CD14-positive monocyte (primary cell): ENCODE results near the gene RAVER1. TPM values are rescaled to one million over a fixed set of nuclear protein-coding genes. Genes with fewer than 3 reads are reported as not detected.
A peak's percentile ranks its signal among the peaks of the same experiment; 100 is the strongest.

Experiments used
- DNase-seq, 3 donors: peaks; one replicate each; pipeline ENCODE4 v3.0.0-alpha.2; 2011 to 2022
- H2AFZ ChIP-seq: 2 replicates; pipeline ENCODE4 v1.6.0; 2012; ENCODE audit warnings: mild to moderate bottlenecking, low read depth, low read length, inconsistent platforms; ENCODE audit not compliant: insufficient read depth, poor library complexity, severe bottlenecking
- H3K27ac ChIP-seq, 2 donors: 1 replicate in 1 of 2; 2 replicates in 1 of 2; pipeline ENCODE4 v1.5.1; 2012 to 2013; ENCODE audit warnings: low read length in 2 of 2, control low read depth in 1 of 2, inconsistent platforms in 1 of 2, low read depth in 1 of 2, mild to moderate bottlenecking in 1 of 2
- H3K27me3 ChIP-seq, 2 donors: one replicate each; pipeline versions ENCODE4 v1.6.0 to v1.6.1; 2011 to 2013; ENCODE audit warnings: low read length in 2 of 2; ENCODE audit not compliant: control insufficient read depth in 2 of 2, insufficient read depth in 2 of 2
- H3K36me3 ChIP-seq, 2 donors: replicated peaks in 1 of 2; 1 replicate in 1 of 2; 2 replicates in 1 of 2; pipeline versions ENCODE4 v1.5.1 to v1.6.1; 2012 to 2013; ENCODE audit warnings: low read length in 2 of 2, control low read depth in 1 of 2, inconsistent platforms in 1 of 2, mild to moderate bottlenecking in 1 of 2; ENCODE audit not compliant: insufficient read depth in 2 of 2, control insufficient read depth in 1 of 2
- H3K4me1 ChIP-seq, 2 donors: 1 replicate in 1 of 2; 2 replicates in 1 of 2; pipeline versions ENCODE4 v1.5.1 to v1.6.1; 2012 to 2013; ENCODE audit warnings: low read length in 2 of 2, control low read depth in 1 of 2, inconsistent platforms in 1 of 2, mild to moderate bottlenecking in 1 of 2, moderate library complexity in 1 of 2; ENCODE audit not compliant: insufficient read depth in 2 of 2, control insufficient read depth in 1 of 2
- H3K4me2 ChIP-seq: replicated peaks from 2 replicates; pipeline ENCODE3; 2012; ENCODE audit warnings: low read length, moderate library complexity, mild to moderate bottlenecking; ENCODE audit not compliant: poor library complexity, severe bottlenecking; ENCODE audit errors: extremely low read depth
- H3K4me3 ChIP-seq, 3 experiments: fragments of 200-600 bp in 1 of 3; sonication (generic) in 1 of 3; replicated peaks in 1 of 3; 1 replicate in 2 of 3; 2 replicates in 1 of 3; pipeline ENCODE4 v1.5.1; 2011 to 2013; ENCODE audit warnings: low read length in 3 of 3, mild to moderate bottlenecking in 3 of 3, control low read depth in 2 of 3, low read depth in 2 of 3, inconsistent platforms in 1 of 3, moderate library complexity in 1 of 3
- H3K79me2 ChIP-seq: 2 replicates; pipeline ENCODE4 v1.6.0; 2012; ENCODE audit warnings: mild to moderate bottlenecking, control low read depth, inconsistent platforms, low read length, moderate library complexity; ENCODE audit not compliant: insufficient read depth
- H3K9ac ChIP-seq: 2 replicates; pipeline ENCODE4 v1.6.0; 2017; ENCODE audit warnings: low read length, mild to moderate bottlenecking; ENCODE audit not compliant: insufficient read depth, poor library complexity, severe bottlenecking
- H3K9me3 ChIP-seq, 2 donors: replicated peaks in 1 of 2; 1 replicate in 1 of 2; 2 replicates in 1 of 2; pipeline versions ENCODE4 v1.5.1 to v1.6.1; 2012 to 2013; ENCODE audit warnings: low read length in 2 of 2, control low read depth in 1 of 2; ENCODE audit not compliant: control insufficient read depth in 1 of 2, insufficient read depth in 1 of 2
- H4K20me1 ChIP-seq: 2 replicates; pipeline ENCODE4 v1.6.0; 2012; ENCODE audit warnings: mild to moderate bottlenecking, low read length, control low read depth, moderate library complexity; ENCODE audit not compliant: insufficient read depth
- H3K27ac Mint-ChIP-seq, 7 donors: one replicate each; pipeline ENCODE4 v1.8.0; 2020; ENCODE audit warnings: mild to moderate bottlenecking in 7 of 7, mixed read lengths in 7 of 7, moderate library complexity in 6 of 7, inconsistent platforms in 2 of 7
- H3K27me3 Mint-ChIP-seq, 3 donors: one replicate each; pipeline ENCODE4 v1.8.0; 2021 to 2022; ENCODE audit warnings: low read depth in 3 of 3, mild to moderate bottlenecking in 3 of 3, mixed read lengths in 3 of 3, moderate library complexity in 3 of 3, inconsistent platforms in 1 of 3
- H3K36me3 Mint-ChIP-seq, 2 donors: one replicate each; pipeline ENCODE4 v1.8.0; 2020; ENCODE audit warnings: mixed read lengths in 2 of 2, inconsistent platforms in 1 of 2, mild to moderate bottlenecking in 1 of 2
- H3K4me1 Mint-ChIP-seq: one replicate; pipeline ENCODE4 v1.8.0; 2020; ENCODE audit warnings: mild to moderate bottlenecking, mixed read lengths
- H3K4me3 Mint-ChIP-seq, 2 donors: one replicate each; pipeline ENCODE4 v1.8.0; 2020; ENCODE audit warnings: mild to moderate bottlenecking in 2 of 2, mixed read lengths in 2 of 2, moderate library complexity in 1 of 2
- H3K9me3 Mint-ChIP-seq, 7 donors: one replicate each; pipeline ENCODE4 v1.8.0; 2020 to 2022; ENCODE audit warnings: mixed read lengths in 7 of 7, mild to moderate bottlenecking in 6 of 7, moderate library complexity in 6 of 7, inconsistent platforms in 2 of 7
- WGBS: methylation state at CpG from one replicate; pipeline ENCODE4 v1.1.5; 2013; ENCODE audit warnings: missing lambda C conversion rate; ENCODE audit not compliant: insufficient coverage; 5-methylcytosine and 5-hydroxymethylcytosine counted together
- intact Hi-C, 2 donors: fragments of 100-400 bp; cut with micrococcal nuclease; formaldehyde crosslinking; loops; one replicate each; pipeline versions ENCODE4 v1.15.0 to v1.15.1; 2023
- polyA plus RNA-seq, 3 donors: library from polyadenylated mRNA; depleted of rRNA in 1 of 3; unstranded in 2 of 3; stranded (reverse) in 1 of 3; fragments of 300-500 nt in 2 of 3; fragments of >200 nt in 1 of 3; fragmentation: Illumina TruSeq in 2 of 3; gene quantifications; 1 replicate in 2 of 3; 2 replicates in 1 of 3; pipeline ENCODE4 v1.2.3, GENCODE V29; 2012 to 2021
- TF ChIP-seq, protein P1 (sequence below): fragments of 200-600 bp; IDR thresholded peaks from one replicate; pipeline ENCODE4 v1.8.0; 2022; ENCODE audit warnings: antibody characterized with exemption, mild to moderate bottlenecking

Gene RAVER1
- polyA plus RNA-seq, 3 donors, result 6.0 to 20.7 (median 9.0) TPM

DNA sequence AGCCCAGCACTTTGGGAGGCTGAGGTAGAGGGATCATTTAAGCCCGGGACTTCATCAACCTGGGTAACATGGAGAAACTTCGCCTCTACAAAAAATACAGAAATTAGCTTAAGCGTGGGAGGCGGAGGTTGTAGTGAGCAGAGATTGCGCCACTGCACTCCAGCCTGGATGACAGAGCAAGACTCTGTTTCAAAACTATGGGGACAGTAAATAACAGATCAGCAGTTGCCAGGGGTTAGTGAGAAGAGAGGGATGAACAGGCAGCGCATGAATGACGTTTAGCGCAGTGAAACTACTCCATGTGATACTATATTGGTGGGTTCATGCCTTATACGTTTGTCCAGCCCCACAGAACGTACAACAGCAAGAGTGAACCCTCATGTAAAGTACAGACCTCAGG lies 13.2 kb upstream of the RAVER1 start:
- H3K4me3 Mint-ChIP-seq, result peak overlapping the region; percentile 53 to 67
- intact Hi-C loops, result loop anchor here in 1 of 2 donors (2.0 to 5.0 kb wide), 2 partner anchors 14 to 36 kb away; partner anchors contain the start of genes RAVER1 and TYK2
- peaks cover 23% of the 10 kb centered on the region for H3K4me1 Mint-ChIP-seq
- Histone ChIP-seq H3K9ac (peak overlapping the region; percentile 76), H4K20me1 (no peaks in the 10 kb centered on the region), H2AFZ (peak overlapping the region; percentile 37), H3K9me3 (no peaks in the 10 kb centered on the region), H3K4me3 (peak overlapping the region in 1 of 3 experiments; percentile 48), H3K79me2 (no peaks in the 10 kb centered on the region), H3K4me2 (peak overlapping the region; percentile 49), H3K36me3 (peaks cover 18 to 20% of the 10 kb centered on the region in 2 donors), H3K27me3 (no peaks in the 10 kb centered on the region), H3K4me1 (peaks cover 28 to 32% of the 10 kb centered on the region in 2 donors), H3K27ac (peak overlapping the region; percentile 93 to 96)
- peak overlapping the region; percentile 97 to 99 (median 99) for H3K27ac Mint-ChIP-seq
- H3K27me3 Mint-ChIP-seq, result peaks cover 0 to 2% (median 1%) of the 10 kb centered on the region in 3 donors
- TF ChIP-seq, protein P1, sequence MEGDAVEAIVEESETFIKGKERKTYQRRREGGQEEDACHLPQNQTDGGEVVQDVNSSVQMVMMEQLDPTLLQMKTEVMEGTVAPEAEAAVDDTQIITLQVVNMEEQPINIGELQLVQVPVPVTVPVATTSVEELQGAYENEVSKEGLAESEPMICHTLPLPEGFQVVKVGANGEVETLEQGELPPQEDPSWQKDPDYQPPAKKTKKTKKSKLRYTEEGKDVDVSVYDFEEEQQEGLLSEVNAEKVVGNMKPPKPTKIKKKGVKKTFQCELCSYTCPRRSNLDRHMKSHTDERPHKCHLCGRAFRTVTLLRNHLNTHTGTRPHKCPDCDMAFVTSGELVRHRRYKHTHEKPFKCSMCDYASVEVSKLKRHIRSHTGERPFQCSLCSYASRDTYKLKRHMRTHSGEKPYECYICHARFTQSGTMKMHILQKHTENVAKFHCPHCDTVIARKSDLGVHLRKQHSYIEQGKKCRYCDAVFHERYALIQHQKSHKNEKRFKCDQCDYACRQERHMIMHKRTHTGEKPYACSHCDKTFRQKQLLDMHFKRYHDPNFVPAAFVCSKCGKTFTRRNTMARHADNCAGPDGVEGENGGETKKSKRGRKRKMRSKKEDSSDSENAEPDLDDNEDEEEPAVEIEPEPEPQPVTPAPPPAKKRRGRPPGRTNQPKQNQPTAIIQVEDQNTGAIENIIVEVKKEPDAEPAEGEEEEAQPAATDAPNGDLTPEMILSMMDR, result no peak
- peak; percentile 87 to 92 (median 91) for DNase-seq
- peaks cover 0 to 2% (median 0%) of the 10 kb centered on the region in 7 donors for H3K9me3 Mint-ChIP-seq
- 2% methylated on average over 5 of the region's 10 CpGs for WGBS
- peaks cover 15 to 25% of the 10 kb centered on the region in 2 donors for H3K36me3 Mint-ChIP-seq

DNA sequence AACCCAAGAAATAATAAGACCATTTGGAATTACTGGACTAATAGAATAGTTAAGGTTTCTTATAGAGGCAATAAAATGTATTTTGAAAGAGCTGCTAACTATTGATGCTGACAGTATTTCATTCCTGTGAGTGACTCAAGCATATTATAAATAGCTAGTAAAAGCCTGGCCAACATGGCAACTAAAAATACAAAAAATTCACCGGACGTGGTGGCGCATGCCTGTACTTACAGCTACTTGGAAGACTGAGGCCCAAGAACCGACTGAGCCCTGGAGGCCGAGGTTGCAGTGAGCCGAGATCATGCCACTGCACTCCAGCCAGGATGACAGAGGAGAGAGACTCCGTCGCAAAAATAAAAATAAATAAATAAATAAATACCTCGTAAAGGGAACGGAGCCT lies 11.5 kb upstream of the RAVER1 start:
- Histone ChIP-seq H3K4me1 (peaks cover 38 to 40% of the 10 kb centered on the region in 2 donors), H3K27ac (peak overlapping the region in 1 of 2 donors; percentile 96)

More for the DNA sequence above, 11.5 kb upstream of the RAVER1 start:
- peak overlapping the region; percentile 45 to 99 (median 62) for H3K27ac Mint-ChIP-seq
- 94% methylated on average over 4 of the region's 10 CpGs for WGBS
- TF ChIP-seq, protein P1, result no peak
- intact Hi-C loops, result loop anchor here in 1 of 2 donors (2.0 to 5.0 kb wide), 2 partner anchors 38 to 74 kb away; partner anchors contain the start of genes ICAM1 and TYK2
- H3K9me3 Mint-ChIP-seq, result peaks cover 0 to 2% (median 0%) of the 10 kb centered on the region in 7 donors
- Histone ChIP-seq H3K27me3 (no peaks in the 10 kb centered on the region), H3K4me2 (no peak overlapping the region), H4K20me1 (no peaks in the 10 kb centered on the region), H3K9me3 (no peaks in the 10 kb centered on the region), H3K4me3 (no peak overlapping the region), H3K9ac (no peak overlapping the region), H2AFZ (no peak overlapping the region), H3K79me2 (no peaks in the 10 kb centered on the region), H3K36me3 (peaks cover 2 to 3% of the 10 kb centered on the region in 2 donors)
- H3K36me3 Mint-ChIP-seq, result peaks cover 2 to 8% of the 10 kb centered on the region in 2 donors
- H3K4me1 Mint-ChIP-seq, result peaks cover 31% of the 10 kb centered on the region
- H3K27me3 Mint-ChIP-seq, result peaks cover 0 to 5% (median 1%) of the 10 kb centered on the region in 3 donors
- DNase-seq, result no peak
- no peak overlapping the region for H3K4me3 Mint-ChIP-seq
